Choroid plexus epithelial cell (primary cell): ENCODE measurements around the gene AGTRAP.
A peak's percentile ranks its signal among the peaks of the same experiment; 100 is the strongest.

Experiments used
- DNase-seq: peaks from one replicate; pipeline ENCODE4 v3.0.0-alpha.2; 2010; ENCODE audit warnings: low read depth
- H3K4me3 ChIP-seq: 2 replicates; pipeline ENCODE4 v1.5.1; 2011; ENCODE audit warnings: low read depth, mild to moderate bottlenecking, control low read depth, low read length, moderate library complexity
- CTCF ChIP-seq: conservative IDR thresholded peaks from 2 replicates; pipeline ENCODE4 v1.5.1; 2011; ENCODE audit warnings: low read depth, mild to moderate bottlenecking, control low read depth, inconsistent platforms, low read length, moderate library complexity

AGTRAP gene, protein sequence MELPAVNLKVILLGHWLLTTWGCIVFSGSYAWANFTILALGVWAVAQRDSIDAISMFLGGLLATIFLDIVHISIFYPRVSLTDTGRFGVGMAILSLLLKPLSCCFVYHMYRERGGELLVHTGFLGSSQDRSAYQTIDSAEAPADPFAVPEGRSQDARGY

GRCh38 chr1:11735854-11736745 lies at the start of gene AGTRAP:
Gene AGTRAP, plus strand, starts transcription at chr1:11736136. Its CDS starts 73 bp downstream, at chr1:11736209.
- peak; percentile 95 for DNase-seq
- H3K4me3 ChIP-seq = peak within 1 kb of the TSS; percentile 95
- TF ChIP-seq CTCF = no peak

DNA sequence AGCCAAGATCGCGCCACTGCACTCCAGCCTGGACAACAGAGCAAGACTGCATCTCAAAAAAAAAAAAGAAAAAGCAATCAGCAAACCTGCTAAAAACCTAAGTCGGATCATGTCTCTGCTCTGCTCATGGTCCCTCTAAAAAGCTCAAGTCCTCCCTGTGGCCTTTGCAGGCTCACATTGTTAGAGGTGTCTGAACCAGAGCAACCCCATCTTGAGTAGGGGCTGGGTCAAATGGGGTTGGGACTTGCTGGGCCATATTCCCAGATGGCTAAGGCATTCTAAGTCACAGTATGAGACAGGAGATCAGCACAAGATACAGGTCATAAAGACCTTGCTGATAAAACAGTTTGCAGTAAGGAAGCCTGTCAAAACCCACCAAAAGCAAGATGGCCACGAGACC lies 47.4 kb upstream of the AGTRAP start:
- DNase-seq = no peak
- no peak overlapping the region for H3K4me3 ChIP-seq
- TF ChIP-seq CTCF = no peak

- no peak for DNase-seq
- TF ChIP-seq CTCF = no peak
- no peak overlapping the region for H3K4me3 ChIP-seq
Observed at GRCh38 chr1:11690397-11691301, 45.3 kb upstream of the AGTRAP start.

DNA sequence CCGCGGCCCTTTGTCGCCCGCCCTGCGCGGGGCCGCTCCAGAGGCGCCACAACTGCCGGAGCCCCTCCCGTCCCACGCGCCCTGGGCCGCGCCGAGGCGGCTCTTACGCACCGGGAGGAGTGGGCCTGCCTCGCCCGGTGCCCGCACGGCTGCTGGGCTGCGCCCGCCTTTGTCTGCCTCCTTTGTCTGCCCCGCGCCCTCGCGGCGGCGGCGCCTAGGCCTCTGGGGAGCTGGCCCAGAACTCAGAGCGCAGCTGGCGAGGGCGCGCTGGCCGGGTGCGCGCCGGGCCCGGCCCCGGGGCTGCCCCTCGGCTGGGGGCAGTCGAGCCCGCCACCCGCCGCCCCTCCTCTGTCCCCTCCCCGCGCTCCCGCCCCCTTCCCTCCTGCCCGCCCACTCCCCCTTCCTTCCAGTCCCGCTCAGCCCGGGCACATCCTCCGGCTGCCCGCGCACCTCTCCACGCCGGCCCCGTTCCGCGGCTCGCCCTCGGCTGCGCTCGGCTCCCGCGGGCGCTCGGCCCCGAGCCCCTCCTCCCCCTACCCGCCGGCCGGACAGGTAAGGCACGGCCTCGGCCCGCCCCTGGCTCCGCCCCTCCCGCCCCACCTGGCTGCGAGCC lies 44.5 kb upstream of the AGTRAP start, which contains the start of gene DRAXIN:
DRAXIN (plus strand) TSS at position 409 of the 613 bp plus-strand sequence. CDS start 14,549 bp downstream, outside the sequence.
- no peak within 1 kb of the TSS for H3K4me3 ChIP-seq
- TF ChIP-seq CTCF = no peak
- DNase-seq = no peak

GRCh38 chr1:11691928-11692711 lies 43.8 kb upstream of the AGTRAP start:
- no peak for TF ChIP-seq CTCF
- DNase-seq = no peak
- H3K4me3 ChIP-seq = no peak overlapping the region

DNA sequence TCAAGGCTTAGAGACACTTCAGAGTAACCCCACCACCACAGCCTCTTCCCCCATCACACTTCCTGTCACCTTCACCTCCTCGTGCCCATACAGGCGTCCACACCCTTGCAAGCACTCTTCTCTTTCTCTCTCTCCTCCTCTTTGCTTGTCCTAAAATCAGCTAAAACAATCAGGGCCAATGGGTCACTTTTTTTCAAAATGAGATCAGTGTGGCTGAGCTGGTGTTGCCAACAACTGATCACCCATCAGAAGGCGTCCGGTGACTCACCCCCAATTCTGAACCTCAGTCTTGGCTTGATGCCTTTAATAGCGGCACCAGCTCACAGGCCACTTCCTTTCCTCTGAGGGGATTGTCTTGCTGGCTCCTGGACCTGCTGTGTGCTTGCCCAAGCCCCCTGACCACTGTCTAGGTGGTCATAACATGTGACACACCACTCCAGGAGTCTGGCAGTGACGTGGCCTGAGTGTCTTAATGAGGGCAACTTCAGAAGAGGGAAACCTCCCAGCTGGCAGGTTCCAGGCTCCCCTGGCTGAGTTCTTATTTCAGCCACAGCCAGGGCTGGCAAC lies 42.8 kb upstream of the AGTRAP start:
- H3K4me3 ChIP-seq = no peak overlapping the region
- DNase-seq = peak; percentile 54
- TF ChIP-seq CTCF = no peak
